GM19328 (cell line): ENCODE measurements around the gene LPCAT3.

ENCODE experiments used
- ATAC-seq: cut with Tn5 transposase; IDR thresholded peaks from one replicate; pipeline ENCODE4 v1.9.1; 2021; ENCODE audit warnings: mild to moderate bottlenecking, moderate library complexity; ENCODE audit not compliant: unreplicated experiment

Gene LPCAT3

DNA sequence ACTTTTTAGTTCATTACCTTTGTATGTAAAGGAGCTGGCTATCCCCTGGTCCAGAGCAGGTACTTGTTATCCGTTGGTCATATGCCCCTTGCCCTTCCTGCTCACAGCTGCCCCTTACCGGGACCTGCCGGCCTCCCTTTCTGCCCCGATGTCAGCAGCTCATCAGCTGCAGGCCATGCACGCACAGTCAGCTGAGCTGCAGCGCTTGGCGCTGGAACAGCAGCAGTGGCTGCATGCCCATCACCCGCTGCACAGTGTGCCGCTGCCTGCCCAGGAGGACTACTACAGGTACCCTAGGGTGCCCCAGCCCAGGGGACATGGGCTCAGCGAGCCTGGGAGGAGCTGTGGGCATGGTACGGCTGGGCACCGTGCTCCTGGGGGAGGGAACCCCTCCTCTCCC lies 77.0 kb downstream of the LPCAT3 start:
- no peak for ATAC-seq

GRCh38 chr12:6939191-6939540 lies 79.1 kb downstream of the LPCAT3 start:
- no peak for ATAC-seq

- no peak for ATAC-seq
Measured at GRCh38 chr12:6938353-6939190, 79.7 kb downstream of the LPCAT3 start.

- peak; percentile 82 for ATAC-seq
Measured at GRCh38 chr12:6937481-6938352, 80.6 kb downstream of the LPCAT3 start.

GRCh38 chr12:6936636-6937480 lies 81.4 kb downstream of the LPCAT3 start:
- no peak for ATAC-seq

DNA sequence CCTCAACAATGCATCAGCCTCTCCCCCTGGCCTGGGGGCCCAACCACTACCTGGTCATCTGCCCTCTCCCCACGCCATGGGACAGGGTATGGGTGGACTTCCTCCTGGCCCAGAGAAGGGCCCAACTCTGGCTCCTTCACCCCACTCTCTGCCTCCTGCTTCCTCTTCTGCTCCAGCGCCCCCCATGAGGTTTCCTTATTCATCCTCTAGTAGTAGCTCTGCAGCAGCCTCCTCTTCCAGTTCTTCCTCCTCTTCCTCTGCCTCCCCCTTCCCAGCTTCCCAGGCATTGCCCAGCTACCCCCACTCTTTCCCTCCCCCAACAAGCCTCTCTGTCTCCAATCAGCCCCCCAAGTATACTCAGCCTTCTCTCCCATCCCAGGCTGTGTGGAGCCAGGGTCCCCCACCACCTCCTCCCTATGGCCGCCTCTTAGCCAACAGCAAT lies 82.1 kb downstream of the LPCAT3 start:
- ATAC-seq: no peak

DNA sequence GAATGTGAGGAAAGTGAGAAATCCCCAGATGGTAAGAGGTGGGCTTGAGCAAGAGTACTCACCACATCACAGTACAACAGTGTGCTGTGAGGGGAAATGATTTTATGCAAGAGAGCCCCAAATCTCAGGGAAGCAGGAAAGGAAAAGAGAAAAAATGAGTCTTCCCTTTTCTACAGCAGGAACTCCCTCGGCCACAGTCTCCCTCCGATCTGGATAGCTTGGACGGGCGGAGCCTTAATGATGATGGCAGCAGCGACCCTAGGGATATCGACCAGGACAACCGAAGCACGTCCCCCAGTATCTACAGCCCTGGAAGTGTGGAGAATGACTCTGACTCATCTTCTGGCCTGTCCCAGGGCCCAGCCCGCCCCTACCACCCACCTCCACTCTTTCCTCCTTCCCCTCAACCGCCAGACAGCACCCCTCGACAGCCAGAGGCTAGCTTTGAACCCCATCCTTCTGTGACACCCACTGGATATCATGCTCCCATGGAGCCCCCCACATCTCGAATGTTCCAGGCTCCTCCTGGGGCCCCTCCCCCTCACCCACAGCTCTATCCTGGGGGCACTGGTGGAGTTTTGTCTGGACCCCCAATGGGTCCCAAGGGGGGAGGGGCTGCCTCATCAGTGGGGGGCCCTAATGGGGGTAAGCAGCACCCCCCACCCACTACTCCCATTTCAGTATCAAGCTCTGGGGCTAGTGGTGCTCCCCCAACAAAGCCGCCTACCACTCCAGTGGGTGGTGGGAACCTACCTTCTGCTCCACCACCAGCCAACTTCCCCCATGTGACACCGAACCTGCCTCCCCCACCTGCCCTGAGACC lies 82.7 kb downstream of the LPCAT3 start:
- no peak for ATAC-seq

DNA sequence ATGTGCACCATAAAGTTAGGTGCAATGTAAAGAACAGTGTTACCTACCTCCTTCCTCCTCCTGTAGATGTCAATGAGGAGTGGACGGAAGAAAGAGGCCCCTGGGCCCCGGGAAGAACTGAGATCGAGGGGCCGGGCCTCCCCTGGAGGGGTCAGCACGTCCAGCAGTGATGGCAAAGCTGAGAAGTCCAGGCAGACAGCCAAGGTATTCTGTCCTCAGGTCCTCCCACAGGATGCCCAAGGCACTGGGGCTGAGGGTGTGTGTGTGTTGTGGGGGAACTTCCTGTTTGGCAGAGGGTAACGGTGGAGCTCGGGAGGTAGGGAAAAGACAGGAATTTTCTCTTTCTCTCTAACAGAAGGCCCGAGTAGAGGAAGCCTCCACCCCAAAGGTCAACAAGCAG lies 84.2 kb downstream of the LPCAT3 start:
- ATAC-seq: no peak

DNA sequence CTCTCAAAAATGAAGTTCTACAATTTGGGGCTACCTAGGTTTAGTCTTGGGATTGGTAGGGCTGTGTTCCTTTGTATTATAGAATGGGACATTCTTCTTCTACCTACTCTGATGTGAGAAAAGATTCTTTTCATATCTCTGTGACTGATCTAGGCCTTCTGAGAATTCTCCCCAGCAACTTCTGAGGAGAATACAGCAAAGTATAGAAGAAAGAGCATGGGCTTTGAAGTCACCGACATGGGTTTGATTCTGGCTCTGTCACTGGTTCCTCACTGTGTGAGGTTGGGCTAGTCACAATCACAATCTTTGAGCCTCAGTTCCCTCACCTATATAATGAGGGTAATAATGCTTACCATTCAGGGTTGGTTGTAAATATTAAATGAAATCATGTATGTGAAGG lies 85.5 kb downstream of the LPCAT3 start:
- no peak for ATAC-seq

DNA sequence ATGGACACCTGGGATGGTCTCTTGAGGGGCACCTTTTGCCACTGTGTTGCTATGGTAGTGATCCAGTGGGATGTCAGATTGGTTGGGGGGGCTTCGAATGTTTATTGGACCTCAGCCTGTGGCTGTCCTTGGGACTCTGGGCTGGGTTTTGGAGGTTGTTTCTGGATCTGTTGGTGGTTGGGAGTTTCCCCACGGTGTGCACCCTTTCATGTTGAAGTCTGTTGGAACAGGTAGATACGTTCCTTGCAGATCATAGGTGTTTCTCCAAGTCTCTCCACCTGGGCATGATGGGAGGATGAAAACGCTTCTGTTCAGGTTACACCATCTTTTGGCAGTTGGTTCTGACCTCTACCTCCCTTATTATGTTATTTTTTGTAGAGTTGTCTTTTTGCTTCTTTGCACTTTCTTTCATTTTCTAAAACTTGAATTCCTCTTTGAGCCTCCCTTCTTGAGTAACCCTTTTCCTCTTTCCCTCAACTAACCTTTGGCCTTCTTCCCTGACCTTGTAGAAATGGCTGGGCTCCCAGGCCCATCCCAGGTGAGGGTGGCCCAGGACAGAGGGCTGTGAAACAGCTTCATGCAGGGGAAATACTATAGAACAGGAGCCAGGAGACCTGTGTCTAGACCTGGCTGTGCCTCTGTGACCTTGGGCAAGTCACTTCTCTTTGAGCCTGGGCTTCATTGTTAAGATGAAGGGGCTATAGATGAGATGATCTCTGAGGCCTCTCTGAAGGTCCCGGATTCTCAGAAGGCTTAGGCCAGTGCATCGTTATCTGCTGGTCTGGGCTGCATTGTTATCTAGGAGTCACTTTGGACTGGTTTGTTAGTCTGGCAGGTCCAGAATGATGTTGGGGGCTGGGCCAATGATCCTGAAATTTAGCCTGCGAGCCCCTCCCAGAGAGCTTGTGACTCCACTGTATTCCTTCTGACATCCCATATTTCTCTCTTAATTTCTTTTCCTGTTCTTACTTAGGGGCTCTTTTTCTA lies 88.5 kb downstream of the LPCAT3 start:
- no peak for ATAC-seq

DNA sequence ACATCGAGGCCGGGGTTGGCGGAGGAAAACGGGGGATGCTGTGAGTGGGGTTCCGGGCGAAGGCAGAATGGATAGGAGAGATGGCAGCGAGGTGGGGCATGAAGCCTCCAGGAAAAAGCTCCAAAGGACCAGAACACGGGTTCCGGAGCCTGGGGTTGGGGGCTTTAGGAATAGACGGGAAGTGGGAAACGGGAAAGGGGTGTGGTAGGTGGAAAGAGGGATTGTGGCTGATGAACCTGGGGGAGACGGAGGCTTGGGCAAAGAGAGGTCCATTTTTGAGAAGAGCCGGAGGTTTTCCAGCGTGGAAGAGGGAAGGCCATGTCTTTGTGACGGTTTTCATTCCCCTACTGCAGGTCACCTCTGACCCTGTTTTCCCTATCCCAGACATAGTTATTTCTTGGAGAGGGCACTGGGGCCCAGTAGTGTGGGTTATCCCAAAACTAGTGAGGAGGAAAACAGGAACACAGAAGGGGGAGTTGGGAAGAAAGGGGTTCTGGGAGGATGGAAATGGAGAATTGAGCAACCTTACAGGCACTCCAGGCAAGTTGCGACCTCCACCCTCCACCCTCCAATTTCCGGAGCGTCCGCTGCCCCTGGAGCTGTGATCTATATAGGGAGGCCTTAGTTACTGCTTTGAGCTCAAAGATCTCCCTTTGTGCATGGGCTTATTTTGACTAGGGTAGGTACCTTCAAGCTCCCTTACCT lies 89.4 kb downstream of the LPCAT3 start:
- no peak for ATAC-seq

DNA sequence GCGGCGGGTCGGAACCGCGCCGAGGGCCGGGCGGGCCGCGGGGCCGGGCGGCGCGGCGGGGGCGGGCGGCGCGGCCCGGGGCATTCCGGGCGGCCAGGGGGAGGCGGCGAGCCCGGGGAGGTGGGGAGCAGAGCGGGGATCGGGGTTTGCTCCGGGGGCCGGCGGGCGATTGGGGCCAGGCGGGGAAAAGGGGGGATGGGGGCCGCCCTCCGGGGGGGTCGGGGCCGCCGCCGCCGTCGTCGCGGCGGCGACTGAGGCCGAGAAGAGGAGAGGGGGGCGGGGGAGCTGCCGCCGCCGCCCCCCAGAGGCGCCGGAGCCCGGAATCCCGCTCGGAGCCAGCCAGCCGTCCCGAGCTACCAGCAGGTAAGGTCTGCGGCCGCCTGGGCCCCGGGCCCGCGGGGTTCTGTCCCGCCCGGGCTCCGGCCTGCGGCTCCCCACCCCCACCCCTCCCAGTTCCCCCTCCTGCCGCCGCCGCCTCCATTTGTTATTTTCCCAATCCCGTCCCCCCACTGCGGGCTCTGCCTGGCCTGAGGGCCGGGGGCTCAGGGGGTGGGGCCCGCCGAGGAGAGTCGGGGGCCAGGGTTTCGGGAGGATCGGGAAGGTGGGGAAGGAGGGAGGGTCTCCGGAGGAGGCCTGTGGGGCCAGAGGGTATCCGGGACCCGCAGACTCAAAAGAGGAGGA lies 90.1 kb downstream of the LPCAT3 start:
- no peak for ATAC-seq

GRCh38 chr12:6927379-6928021 lies 90.8 kb downstream of the LPCAT3 start, which contains the start of gene ATN1:
TSS of gene ATN1 (plus strand) at chr12:6927959. CDS start at chr12:6934002, 6,043 bp downstream.
- ATAC-seq: no peak
